RPMI7951 (cell line): ENCODE results near the gene CIROP. TPM values are rescaled to one million over a fixed set of nuclear protein-coding genes. Genes with fewer than 3 reads are reported as not detected.

Source experiments
- DNase-seq: peaks from one replicate; pipeline ENCODE4 v3.0.0-alpha.2; 2012; ENCODE audit warnings: low read depth
- total RNA-seq: library from RNA; depleted of rRNA; stranded (reverse); fragments of >200 nt; shearing (Covaris generic); gene quantifications from 2 replicates; pipeline ENCODE4 v1.2.3, GENCODE V29; 2014; rRNA removed

Gene CIROP, protein sequence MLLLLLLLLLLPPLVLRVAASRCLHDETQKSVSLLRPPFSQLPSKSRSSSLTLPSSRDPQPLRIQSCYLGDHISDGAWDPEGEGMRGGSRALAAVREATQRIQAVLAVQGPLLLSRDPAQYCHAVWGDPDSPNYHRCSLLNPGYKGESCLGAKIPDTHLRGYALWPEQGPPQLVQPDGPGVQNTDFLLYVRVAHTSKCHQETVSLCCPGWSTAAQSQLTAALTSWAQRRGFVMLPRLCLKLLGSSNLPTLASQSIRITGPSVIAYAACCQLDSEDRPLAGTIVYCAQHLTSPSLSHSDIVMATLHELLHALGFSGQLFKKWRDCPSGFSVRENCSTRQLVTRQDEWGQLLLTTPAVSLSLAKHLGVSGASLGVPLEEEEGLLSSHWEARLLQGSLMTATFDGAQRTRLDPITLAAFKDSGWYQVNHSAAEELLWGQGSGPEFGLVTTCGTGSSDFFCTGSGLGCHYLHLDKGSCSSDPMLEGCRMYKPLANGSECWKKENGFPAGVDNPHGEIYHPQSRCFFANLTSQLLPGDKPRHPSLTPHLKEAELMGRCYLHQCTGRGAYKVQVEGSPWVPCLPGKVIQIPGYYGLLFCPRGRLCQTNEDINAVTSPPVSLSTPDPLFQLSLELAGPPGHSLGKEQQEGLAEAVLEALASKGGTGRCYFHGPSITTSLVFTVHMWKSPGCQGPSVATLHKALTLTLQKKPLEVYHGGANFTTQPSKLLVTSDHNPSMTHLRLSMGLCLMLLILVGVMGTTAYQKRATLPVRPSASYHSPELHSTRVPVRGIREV
- not detected in 2 replicates for total RNA-seq

DNA sequence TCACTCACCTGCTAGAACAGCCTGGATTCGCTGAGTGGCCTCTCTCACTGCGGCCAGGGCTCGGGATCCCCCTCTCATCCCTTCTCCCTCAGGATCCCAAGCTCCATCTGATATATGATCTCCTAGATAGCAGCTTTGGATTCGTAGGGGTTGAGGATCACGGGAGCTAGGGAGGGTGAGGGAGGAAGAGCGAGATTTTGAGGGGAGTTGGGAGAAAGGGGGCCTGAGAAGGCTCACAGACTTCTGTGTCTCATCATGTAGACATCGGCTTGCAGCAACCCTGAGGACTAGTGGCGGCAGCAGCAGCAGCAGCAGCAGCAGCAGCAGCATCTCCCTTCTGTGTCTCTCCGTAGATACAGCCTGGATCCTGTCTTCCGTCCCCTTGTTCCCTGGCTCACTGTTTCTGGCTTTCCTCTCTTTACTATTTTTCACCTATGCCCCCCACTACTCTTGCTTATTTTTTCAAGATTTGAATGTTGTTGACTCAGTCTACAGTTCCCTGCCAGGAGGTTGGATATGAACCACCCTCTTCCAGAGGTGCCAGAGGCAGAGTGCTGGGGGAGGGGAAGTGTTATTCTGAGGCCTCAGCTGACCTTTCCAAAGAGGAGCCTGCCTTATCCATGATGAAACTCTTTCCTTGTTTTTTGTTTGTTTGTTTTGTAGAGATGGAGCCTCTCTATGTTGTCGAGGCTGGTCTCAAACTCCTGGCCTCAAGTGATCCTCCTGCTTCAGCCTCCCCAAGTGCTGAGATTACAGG is at the start of gene CIROP:
Gene CIROP (minus strand): TSS at position 399 of the 757 bp plus-strand sequence. CDS start 69 bp downstream, at position 330.
- no peak for DNase-seq

DNA sequence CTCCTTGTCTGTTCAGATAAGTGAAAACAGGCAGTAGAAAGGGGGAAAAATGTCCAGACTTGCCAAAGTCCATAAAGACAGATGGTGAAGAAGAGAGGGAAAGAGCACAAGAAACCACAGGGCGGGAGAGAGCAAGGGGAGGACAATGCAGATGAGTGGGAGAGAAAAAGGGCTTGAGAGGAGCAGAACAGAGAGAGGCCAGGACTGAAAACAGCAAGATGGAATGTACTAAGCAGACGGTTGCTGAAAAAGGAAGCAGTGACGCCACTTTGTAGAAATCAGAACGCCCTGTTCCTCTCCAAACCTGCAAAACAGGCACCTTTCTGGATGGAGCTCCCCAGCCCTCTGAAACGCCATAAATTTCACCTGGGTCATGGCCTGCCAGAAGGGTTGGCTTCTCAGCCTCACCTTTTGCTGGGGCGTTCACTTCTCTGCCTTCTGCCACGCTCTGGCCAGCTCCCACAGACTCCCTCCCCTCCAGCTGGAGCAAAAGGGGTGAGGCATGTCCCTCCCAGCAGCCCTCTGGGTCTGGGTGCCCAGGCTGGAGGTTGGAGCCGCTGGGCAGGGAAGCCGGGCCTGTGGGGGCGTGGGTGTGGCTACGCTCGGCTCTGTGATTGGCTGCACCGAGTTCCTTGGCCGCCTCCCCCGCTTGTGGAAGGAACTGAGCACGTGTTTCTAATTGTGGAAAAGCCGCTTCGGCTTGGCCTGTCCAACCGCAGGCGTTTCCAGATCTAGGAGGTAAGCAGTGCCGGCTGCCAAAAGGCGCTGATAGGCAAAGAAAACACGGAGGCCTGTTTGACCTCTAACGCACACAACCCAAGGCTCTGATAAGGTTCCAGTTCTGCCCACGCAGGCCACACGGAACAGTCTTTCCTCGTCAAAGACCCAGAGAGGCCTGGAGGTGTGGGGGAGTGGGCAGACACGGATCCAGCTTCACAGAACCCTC is 49.3 kb upstream of the CIROP start:
- peak; percentile 93 for DNase-seq

DNA sequence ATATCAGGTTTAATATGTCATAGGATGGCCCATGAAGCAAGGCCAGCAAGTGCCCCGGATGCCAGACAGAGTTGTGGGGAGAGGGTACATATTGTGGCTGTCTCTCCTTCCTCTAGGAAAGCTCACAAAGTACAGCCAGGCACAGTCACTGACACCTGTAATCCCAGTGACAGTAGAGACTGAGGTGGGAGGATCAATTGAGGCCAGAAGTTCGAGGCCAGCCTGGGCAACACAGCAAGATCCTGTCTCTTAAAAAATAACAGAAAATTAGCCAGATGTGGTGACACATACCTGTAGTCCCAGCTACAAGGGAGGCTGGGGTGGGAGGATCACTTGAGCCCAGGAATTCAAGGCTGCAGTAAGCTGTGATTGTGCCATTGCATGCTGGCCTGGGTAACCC is 46.6 kb upstream of the CIROP start:
- DNase-seq = no peak

DNA sequence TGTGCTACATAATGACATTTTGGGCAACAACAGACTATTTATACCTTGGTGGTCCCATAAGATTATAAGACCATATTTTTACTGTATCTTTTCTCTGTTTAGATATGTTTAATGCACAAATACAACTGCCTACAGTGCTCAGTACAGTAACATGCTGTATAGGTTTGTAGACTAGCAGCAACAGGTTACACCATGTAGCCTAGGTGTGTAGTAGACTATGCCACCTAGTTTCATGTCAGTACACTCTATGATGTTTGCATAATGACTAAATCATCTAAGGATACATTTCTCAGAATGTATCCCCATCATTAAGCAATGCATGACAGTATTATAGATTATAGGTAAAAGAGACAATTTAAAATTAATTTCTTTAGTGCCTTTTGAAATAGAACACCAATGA is 45.0 kb upstream of the CIROP start:
- DNase-seq = no peak

DNA sequence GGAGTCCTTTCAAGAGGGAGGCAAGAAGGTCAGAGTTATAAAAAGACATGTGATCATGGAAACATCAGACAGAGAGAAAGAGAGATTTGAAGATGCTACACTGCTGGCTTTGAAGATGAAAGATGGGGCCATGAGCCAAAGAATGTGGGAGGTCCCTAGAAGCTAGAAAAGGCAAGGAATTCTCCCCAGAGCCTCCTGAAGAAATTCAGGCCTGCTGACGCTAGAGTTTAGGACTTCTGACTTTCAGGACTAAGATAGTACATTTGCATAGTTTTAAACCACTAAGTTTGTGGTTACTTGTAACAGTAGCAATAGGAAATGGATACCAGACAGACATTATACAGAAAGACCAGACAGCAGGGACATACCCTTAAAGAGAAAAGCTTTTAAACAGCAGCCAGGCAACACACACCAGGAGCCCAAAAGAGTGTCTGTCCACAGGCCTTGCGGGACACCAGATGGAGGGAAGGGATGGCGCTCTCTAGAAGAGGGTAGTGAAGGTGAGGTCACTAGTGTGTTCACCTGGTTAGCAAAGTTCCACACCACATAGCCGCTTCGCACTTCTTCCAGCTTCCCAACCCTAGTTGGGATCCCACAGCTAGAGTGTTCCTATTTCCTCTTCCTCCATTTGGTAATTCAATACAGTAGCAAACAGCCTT is 43.9 kb upstream of the CIROP start:
- no peak for DNase-seq

DNA sequence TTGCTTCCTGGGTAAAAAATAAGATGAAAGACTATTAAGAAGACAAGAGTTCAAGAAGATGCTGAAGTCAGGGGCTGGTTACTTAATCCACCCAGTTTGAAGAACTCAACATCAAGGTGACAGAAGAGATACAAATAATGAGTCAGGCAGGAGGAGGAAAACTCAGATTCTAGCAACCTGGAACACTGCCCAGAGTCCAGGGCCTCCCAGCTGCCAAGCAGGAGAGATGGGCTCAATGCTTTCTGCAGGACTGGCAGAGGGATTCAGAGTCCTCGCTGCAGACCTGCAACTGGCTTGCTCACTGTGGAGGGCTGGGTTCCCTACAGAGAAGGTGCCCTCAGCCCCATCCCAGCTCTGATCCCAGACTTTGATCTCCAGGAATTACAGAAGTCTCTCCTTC is 42.9 kb upstream of the CIROP start:
- peak; percentile 56 for DNase-seq

DNA sequence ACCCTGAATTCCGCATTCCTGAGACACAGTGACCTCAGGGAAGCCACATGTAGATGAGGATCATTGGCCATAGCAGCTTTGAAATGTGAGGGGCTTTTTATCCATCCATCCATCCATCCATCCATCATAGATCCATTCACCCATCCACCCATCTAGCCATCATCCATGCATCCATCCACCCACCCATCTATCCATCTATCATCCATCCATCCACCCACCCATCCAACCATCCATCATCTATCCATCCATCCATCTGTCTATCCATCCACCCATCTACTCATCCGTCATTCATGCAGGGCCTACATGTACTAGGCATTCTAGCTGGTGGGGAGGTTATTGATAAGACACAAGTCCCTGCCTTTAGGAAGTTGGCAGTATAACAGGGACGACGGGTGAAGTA is 42.2 kb upstream of the CIROP start:
- DNase-seq = no peak

DNA sequence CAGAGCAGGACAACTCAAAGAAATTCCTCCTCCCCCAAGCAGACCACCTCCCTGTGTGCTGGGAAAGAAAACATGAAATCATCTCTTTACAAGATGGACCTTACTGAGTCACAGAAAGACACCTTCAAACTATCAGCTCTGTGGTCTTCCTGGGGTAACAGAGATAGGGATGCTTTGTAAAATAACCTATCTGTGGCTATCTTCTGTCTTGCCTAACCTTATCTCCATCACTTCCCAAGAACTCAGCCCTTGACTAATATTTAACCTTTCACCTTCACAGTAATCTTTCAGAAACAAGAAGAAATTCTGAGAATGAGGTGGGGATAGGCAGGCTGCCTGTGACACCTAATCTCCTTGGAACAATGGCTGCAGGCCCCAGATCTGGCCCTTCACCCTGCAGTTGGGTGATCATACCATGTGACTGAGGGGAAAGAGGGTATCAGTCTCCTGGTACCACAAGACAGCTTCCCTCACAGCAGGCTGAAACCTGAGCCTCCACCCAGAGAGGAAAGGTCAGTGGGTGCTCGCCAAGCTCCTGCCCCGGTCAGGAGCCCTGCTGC is 41.6 kb upstream of the CIROP start:
- no peak for DNase-seq

DNA sequence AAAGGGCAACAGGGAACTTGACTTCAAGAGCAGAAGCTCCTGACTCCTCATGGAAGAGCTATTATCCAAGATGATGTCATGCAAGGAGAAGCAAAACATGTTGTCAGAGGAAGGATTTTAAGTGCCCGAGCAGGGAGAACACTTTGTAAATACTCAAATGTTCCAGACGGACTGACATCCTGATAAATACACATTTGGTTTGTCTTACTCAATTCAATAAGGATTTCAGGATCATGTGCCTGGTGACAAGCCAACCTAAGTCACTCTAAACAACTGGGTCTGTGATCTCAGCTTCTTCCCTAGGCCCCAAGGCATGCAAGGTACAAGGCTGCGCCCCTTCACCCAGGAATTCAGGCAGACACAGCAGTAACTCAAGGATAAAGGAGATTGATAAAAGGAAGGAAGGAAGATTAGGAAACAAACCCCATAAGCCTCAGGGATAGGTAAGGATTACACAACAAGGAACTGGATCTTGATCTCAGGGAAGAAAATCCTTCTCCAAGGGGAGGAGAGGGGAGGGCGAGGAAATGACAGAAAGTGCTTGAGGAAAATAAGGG is 41.1 kb upstream of the CIROP start:
- DNase-seq = no peak

DNA sequence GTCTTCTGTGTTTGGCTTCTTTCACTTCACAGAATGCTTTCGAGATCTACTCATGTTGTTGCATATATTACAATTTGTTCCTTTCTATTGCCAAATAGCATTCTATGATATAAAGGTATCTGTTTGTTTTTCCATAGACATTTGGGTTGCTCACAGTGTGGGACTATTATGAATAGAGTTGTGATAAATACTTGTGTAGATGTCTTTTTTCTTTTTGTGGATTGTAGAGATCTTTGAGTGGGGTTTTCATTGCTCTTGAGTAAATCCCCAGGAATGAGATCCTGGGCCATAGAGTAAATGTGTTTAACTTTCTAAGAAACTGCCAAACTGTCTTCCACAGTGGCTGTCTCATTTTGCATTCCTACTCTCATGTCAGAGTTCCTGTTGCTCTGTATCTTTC is 39.1 kb upstream of the CIROP start:
- DNase-seq = no peak

DNA sequence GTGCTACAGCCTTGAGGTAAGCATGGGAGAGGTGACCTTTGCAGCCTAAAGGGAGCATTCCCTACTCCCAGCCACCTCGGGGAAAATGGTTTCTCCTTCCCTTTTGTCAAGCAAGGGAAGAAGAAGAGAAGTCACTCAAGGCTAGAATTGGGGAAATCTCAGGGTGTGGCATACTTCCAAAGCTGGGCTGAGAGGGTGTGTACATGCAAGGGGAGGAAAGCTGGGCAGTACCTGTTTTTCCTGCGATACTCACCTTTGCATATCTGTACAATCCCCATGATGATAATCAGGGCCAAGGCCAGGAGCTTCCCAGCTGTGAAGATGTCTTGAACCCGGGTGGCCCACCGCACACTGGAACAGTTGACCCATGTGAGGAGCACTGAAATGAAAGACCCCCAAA is 38.0 kb upstream of the CIROP start:
- no peak for DNase-seq

DNA sequence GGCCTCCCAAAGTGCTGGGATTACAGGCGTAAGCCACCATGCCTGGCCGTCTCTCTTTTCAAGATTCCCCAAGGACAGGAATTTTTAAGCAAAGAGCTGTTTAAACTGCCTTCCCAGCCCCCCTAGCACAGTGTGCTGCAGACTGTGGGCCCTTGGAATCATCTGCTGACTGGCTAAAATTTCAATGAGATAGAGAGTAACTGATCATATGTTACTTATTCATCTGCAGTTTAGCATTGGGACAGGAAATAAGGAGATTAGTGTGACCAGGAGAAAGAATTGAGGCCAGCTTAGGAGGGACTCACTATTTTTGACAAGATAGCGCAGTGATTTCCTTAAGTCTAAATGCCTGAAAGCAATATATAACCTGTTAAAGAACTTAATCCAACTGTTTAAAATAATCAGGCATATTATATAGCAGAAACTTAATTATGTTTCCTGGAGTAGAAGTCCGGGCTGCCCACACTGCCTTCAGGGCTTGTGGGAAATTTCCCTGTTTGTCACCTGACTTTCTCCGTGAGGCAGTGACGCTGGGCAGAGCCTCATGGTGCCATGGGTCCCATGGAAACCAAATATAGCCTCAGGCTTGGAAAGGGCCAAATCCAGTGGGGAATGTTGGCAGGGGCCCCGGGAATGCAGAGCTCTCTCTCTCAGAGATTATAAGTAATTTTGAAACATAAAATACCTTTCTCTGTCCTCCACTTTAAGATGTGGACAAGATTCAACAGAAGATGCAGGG is 37.1 kb upstream of the CIROP start:
- peak; percentile 84 for DNase-seq

DNA sequence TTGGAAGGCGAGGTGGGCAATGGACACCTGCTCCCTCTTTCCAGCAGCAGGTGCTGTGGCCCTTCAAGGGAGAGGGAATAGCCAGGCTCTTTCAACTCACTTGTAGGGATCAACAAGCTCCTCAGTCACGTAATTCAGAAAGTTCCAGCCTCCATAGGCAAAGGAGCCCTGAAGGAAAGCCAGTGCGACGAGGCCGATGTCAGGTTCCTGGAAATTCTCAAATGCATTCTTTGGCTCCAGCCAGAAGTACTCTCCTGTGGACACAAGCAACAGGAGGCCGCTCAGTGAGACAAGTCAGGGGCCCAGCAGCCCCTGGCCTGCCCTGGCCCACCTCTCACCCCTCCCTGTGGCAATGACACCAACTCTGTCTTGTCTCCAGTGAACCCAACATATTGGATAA is 35.6 kb upstream of the CIROP start:
- no peak for DNase-seq

DNA sequence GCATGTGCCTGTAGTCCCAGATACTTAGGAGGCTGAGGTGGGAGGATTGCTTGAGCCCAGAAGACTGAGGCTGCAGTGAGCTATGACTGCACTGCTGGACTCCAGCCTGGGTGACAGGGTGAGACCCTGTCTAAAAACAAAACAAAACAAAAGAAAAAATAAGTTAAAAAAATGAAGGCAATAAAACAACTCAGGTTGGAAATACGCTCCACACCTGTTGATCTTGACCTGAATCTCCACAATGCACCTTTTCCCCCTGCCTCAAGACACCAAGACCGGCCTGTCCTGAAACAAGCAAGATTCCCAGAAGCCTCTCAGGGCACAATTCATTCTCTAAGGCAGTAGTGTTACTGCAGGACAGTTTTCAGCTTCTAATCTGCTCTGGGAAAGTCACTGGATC is 35.1 kb upstream of the CIROP start:
- no peak for DNase-seq

DNA sequence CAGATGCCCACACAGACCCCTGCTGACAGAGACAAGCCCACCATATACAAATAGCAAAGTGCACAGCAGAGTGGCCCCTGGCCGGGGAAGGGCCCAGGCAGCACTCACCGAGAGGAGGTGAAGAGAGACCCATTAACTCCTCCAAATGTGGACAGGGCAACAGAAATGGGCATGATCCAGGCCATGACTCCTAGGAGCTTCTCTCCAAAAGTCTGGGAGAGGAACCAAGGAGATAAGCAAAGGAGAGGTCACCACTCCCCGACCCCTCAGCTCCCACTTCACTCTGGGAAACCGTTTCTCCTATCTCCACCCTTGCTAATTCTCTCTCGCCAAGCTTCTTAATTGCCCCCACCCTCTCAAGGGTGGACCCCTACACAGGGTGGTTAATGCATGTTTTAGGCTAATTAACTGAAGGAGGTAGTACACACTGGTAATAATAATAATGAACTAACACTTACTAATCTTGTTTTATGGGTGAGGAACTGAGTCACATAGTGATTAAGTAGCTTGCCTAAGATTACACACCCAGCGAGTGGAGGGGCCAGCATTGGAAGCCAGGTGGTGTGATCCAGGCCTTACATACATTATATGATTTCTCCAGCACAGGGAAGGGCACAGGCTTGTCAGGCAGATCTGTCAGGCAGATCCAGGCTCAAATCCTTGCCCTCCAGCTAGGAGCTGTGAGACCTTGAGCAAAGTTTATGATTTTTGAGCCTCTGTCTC is 33.2 kb upstream of the CIROP start:
- no peak for DNase-seq

DNA sequence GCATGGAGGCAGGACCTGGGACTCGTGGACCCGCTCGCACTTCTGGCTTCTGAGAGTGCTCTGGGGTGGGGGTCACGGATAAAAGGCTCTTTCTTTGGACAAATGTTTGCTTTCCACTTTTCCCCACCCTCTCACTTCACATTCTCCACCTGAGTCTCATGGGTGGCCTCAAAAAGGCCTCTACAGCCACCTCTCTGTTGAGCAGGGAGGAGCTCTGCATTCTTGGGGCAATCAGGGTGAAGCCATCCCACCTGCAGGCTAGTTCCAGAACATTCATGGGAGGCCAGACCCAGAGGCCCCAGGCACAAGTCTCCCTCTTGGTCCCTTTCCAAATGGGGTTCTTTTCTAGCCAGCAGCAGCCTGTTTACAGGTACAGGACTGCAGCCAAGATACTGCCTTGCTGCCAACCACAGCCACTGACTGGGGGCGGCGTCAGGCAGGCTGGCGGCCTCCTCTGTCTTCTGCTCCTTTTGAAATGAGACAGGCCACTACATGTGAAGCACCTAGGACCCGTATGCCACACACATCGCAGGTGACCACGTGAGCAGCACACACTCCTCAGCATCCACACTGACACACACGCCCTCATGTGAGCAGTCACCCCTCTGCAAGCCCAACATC is 32.5 kb upstream of the CIROP start:
- no peak for DNase-seq

DNA sequence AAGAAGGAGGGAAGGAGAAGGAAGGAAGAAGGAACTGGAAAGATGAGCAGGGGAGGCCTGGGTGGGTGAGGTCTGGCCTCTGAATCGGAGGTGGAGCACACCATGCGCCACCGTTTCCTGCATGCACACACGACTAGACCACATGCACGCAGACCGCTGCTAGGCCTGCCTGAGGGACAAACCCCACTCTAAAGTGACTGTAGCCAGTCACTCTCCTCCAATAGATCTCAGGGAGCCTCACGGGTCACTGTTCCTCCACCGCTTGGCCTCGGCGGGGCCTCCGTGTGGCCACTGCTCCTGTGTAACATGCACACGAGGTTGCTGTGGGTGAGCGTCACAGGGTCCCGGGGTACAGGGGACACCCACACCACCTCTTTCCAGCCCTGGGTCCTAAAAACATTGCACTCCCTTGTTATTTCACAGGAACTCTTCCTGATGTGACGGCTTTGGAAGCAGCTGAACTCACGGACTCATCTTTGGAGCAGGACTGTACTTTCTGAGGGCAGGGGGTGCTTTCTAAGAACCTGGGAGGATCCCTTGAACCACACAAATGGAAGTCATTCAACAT is 31.9 kb upstream of the CIROP start:
- DNase-seq = no peak

DNA sequence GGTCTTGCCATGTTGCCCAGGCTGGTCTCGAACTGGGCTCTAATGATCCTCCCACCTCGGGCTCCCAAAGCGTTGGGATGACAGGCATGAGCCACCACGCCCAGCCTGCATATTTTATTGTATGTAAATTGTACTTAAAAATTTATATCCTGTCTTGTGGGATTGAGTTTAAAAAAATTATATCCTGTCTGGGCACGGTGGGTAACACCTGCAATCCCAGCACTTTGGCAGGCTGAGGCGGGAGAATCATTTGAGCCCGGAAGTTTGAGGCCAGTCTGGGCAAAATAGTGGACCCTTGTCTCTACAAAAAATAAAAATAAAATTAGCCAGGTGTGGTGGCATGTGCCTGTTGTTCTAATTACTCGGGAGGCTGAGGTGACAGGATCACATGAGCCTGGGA is 28.2 kb upstream of the CIROP start:
- no peak for DNase-seq
